IPS DF 6.9 (cell line): Measurements from ENCODE around the gene STX7.

Experiments used
- DNase-seq: peaks from one replicate; pipeline ENCODE4 v3.0.0-alpha.2; 2013; ENCODE audit warnings: low read depth, low spot score
- H3K27ac ChIP-seq: one replicate; pipeline ENCODE4 v1.5.1; 2013; ENCODE audit warnings: low read length, control low read depth
- H3K27me3 ChIP-seq: 2 replicates; pipeline ENCODE4 v1.6.1; 2013; ENCODE audit warnings: mild to moderate bottlenecking, low read length; ENCODE audit not compliant: control insufficient read depth, insufficient read depth
- H3K36me3 ChIP-seq: 2 replicates; pipeline ENCODE4 v1.6.1; 2013; ENCODE audit warnings: low read length; ENCODE audit not compliant: control insufficient read depth, insufficient read depth
- H3K4me1 ChIP-seq: 2 replicates; pipeline ENCODE4 v1.6.1; 2013; ENCODE audit warnings: low read length; ENCODE audit not compliant: control insufficient read depth, insufficient read depth
- H3K4me3 ChIP-seq: 2 replicates; pipeline ENCODE4 v1.5.1; 2013; ENCODE audit warnings: mild to moderate bottlenecking, low read length
- H3K9me3 ChIP-seq: 2 replicates; pipeline ENCODE4 v1.6.1; 2013; ENCODE audit warnings: low read length, inconsistent platforms; ENCODE audit not compliant: control insufficient read depth, insufficient read depth
- WGBS: extraction: QIAGEN DNeasy Blood & Tissue Kit; methylation state at CpG from one replicate; pipeline ENCODE4 v1.1.7; 2013; ENCODE audit warnings: mixed read lengths, missing lambda C conversion rate; ENCODE audit not compliant: insufficient read length, insufficient coverage; 5-methylcytosine and 5-hydroxymethylcytosine counted together

Gene STX7

DNA sequence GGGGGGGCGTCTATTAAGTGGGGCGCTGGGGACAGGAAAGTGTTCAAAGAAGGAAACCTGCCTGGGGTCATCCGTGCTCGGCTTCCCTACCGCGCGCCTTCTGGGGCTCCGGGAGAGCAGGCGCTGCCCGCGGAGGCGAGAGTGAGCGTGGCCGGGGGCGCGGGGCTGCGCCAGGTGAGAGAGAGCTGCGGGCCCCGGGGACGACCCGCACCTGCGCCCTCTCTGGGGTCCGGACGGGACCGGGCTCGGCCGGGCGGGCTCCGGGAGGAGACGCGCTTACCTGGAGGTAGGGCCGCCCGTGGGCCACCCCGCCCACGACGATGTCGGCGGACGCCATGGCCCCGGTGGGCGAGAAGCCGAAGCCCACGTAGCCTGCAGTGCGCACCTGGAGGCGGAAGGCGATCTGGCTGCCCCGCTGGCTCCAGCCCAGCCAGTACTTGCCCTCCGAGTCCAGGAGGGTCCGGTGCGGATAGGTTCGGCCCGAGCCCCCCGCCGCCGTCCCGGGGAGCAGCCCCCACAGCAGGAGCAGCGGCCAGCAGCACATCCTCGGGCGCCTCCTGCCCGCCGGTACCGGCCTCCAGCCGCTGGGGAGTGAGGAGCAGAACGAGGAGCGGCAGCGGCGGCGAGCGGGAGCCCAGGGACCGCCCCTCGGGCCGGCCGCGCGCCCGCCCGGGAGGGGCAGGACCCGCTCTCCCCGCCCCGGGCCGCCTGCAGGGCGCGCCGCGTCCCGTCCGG is 111.9 kb downstream of the STX7 start, which contains the start of gene MOXD1:
Gene MOXD1 (minus strand): TSS at position 593 of the 735 bp plus-strand sequence. CDS start 49 bp downstream, at position 544.
- peak within 1 kb of the TSS; percentile 80 for H3K4me3 ChIP-seq

DNA sequence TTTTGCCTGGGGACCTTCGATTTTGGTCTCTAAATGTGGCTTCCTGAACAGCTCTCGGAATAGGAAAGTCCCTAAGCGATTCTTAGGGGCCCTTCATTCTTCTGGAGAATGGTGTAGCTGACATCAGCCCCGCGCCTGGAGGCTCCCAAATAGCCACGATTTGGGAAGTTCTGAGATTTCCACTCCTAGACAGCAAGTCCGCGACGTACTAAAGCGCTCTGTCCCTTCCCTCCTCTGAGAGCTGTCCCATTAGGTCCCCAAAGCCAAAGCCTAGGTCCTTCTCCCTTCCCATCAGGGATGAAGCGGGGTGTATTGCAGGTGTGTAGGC is 112.4 kb downstream of the STX7 start:
- H3K4me1 ChIP-seq: no peaks in the 10 kb centered on the region; the same call in 1 of the 2 replicates
- no CpG with 5 or more reads among the region's 11 CpGs for WGBS
- H3K9me3 ChIP-seq: no peaks in the 10 kb centered on the region
- no peak for DNase-seq
- H3K4me3 ChIP-seq: peak overlapping the region; percentile 80; the same call in 1 of the 2 replicates
- H3K36me3 ChIP-seq: no peaks in the 10 kb centered on the region
- no peak overlapping the region for H3K27ac ChIP-seq
- H3K27me3 ChIP-seq: peaks cover 16% of the 10 kb centered on the region; the same call in 1 of the 2 replicates

More for the DNA sequence above, 111.9 kb downstream of the STX7 start, which contains the start of gene MOXD1:
- DNase-seq: no peak
- Histone ChIP-seq H3K36me3 (no peaks in the 10 kb centered on the region), H3K27ac (no peak within 1 kb of the TSS), H3K4me1 (no peaks in the 10 kb centered on the region; the same call in 1 of the 2 replicates), H3K9me3 (no peaks in the 10 kb centered on the region), H3K27me3 (peaks cover 16% of the 10 kb centered on the region; the same call in 1 of the 2 replicates)
- WGBS: no CpG with 5 or more reads among the region's 87 CpGs

DNA sequence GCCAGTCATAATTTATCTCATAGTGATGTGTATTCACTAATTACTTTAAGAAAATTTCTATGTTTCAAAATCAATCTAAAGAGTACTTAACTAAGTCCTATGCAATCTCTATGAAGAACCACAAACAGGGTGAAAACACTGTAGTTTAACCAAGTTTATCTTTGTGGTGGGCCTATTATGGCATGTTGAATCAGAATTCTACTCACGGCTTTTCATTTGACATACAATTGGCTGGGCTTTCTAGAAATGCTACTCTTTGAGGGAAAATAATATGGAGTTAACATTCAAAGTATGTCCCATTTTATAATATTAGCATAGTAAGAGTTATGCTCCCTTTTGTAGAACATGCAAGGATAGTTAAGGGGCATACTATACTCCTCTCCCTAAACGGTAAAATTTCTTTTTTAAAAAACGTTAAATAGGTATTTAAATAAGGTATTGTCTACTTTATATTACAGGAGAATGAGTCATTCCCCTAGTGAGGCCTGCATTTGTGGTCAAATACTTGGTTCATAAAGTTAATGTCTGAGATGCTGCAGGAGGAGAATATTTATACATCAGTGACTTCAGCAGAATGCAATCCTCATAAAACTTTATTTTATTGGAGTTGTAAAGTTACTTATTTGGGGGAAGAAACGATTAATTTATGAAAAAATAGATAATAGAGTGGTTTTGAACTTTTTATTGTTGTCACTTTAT is 113.4 kb downstream of the STX7 start:
- H3K9me3 ChIP-seq: no peaks in the 10 kb centered on the region
- H3K36me3 ChIP-seq: no peaks in the 10 kb centered on the region
- peaks cover 16% of the 10 kb centered on the region; the same call in 1 of the 2 replicates for H3K27me3 ChIP-seq
- H3K4me3 ChIP-seq: no peak overlapping the region
- no peak overlapping the region for H3K27ac ChIP-seq
- 100% methylated on average over 1 of the region's 4 CpGs for WGBS
- no peak for DNase-seq
- no peaks in the 10 kb centered on the region; the same call in 1 of the 2 replicates for H3K4me1 ChIP-seq
